ENCODE data around the gene PRMT3.

PRMT3 gene

GRCh38 chr11:20558741-20559140 lies 171.2 kb downstream of the PRMT3 start:
- Histone ChIP-seq H3K4me1 (no peaks in the 10 kb centered on the region), H3K36me3 (no peaks in the 10 kb centered on the region), H3K27me3 (no peaks in the 10 kb centered on the region), H3K4me3 (ENCODE audit: low read depth, low read length) (no peak overlapping the region), H3K9me3 (no peaks in the 10 kb centered on the region)
- TF ChIP-seq CTCF (IDR thresholded peaks at IDR 0.05; ENCODE audit: low read depth, low read length), result no peak
- no peak for DNase-seq
